GM18519 (cell line): ENCODE results near the gene APOLD1.
"Not testable (repeated sequence)": the region's sequence is repeated elsewhere in the genome, so short reads cannot be mapped to it uniquely, and the experiment has no call there.

Experiments
- ATAC-seq: cut with Tn5 transposase; IDR thresholded peaks from one replicate; pipeline ENCODE4 v1.9.1; 2021; ENCODE audit warnings: mild to moderate bottlenecking, moderate library complexity; ENCODE audit not compliant: unreplicated experiment, low FRiP score

The APOLD1 gene

DNA sequence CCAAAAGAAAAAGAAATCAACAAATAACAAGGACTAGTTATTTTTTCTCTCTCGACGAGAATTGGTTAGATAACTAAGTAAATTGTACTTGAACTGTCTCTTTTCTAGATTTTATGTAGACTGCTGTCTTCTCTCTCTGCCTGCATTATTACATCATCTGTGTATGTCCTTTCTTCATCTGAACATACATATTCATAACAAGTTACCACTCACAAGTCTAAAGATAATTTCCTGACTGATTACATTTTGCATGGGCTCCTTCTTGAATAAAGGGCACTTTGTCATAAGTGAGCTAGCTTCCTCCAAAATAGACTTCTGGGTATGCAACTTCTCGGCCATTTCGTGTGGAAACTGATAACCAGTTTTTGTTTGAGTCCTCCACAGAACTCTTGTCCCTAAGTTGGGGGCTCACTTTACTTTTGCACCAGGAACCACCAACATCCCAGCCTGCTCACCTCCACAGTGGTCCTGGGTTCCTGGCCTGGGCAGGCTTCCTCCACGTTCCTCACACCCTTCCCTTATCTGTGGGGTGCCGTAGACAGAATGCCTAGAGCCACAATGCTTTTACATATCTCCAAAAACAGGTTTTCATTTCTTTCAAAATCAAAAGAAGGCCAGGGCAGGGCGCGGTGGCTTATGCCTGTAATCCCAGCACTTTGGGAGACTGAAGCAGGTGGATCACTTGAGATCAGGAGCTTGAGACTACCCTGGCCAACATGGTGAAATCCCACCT is 21.5 kb downstream of the APOLD1 start:
- ATAC-seq = no peak

DNA sequence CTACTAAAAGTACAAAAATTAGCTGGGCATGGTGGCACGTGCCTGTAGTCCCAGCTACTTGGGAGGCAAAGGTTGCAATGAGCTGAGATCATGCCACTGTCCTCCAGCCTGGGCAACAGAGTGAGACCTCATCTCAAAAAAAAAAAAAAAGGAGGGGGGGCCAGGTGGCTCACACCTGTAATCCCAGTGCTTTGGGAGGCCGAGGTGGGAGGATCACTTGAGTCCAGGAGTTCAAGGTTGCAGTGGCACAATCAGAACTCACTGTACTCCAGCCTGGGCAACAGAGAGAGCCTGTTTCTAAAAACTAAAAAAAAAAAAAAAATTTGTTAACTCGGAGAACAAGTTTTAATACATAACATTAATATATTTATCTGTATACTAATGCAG is 22.1 kb downstream of the APOLD1 start:
- not testable (repeated sequence) for ATAC-seq

DNA sequence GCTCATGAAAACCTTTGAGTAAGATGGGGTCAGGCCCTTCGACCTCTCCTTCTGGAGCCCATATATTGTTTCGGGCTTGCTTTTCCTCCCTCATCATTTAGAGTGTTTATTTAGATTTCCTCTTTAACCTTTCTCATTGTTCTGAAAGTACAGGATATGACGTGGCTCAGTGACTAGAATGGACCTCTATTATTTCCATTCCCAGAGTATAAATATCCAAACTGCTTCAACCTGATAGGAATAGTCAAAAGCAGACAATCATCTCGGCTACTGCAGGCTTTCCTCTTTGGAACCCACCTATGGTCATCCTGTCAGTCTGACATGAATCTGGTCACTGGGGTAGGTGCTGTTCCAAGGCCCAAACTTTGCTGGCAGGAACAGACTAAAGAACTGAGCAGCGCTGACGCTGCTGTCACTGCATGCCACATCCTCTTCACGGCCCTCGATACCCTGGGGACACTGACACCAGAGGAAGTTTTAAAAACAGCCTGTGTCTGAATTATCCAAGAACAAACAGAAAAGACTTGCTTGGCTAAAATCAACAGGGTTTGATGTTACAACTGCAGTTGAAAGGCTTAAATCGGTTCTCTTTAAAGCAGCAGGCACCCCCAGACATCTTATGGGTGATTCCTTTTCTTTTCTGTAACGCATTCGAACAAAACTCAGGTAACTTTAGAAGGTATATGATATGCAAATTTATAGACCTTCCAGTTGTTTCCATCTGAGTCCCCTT is 22.7 kb downstream of the APOLD1 start:
- ATAC-seq = peak; percentile 53

DNA sequence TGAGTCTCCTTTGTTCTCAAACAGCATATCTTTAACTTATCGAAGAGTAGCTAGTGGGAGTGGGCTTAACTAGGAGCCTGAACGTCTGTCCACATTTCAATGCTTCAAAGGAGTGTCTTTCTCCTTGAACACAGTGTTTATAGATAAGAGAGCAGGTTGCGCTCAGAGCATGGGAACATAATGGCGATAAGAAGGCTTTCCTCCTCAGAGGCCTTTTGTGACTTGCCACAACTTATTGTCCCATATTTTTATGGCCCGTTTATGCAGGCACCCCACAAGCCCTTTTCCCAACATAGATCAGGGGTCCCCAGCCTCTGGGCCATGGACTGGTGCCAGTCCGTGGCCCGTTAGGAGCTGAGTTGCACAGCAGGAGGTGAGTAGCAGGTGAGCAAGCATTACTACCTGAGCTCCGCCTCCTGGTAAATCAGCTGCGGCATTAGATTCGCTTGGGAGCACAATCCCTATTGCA is 25.1 kb downstream of the APOLD1 start:
- no peak for ATAC-seq

DNA sequence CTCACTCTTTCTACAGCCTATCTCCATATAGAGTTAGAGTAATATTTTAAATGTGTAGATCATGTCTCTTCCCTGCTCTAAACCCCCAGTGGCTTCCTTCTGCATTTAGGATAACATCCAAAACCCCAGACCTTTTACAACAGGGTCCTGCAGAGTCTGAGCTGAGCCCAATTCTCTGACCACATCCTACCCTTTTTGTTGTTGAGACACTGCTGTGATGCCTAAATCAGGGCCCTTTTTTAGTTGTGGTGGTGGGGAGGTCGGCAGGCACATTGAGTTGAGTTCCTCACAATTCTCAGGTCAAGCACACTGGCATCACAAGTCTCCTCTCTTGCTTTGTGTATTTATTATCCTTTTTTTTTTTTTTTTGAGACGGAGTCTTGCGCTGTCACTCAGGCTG is 25.9 kb downstream of the APOLD1 start:
- no peak for ATAC-seq

DNA sequence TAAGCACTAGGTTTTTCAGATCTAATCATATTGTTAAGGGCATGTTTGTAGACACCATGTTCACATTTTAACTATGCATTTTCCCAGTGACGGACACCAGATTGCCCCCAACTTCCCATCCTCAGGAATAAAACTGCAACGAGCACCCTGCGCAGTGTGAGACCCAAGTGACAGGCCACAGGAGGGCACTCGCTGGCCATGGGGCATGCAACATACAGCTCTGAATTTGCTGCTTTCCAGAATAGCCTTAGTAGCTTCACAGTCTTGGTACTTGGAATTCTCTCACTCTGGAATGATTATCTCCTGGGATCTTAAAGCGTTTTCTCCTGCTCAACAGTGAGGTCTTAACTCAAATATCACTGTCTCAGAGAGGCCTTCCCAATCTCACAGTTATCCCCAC is 26.7 kb downstream of the APOLD1 start:
- ATAC-seq = no peak

DNA sequence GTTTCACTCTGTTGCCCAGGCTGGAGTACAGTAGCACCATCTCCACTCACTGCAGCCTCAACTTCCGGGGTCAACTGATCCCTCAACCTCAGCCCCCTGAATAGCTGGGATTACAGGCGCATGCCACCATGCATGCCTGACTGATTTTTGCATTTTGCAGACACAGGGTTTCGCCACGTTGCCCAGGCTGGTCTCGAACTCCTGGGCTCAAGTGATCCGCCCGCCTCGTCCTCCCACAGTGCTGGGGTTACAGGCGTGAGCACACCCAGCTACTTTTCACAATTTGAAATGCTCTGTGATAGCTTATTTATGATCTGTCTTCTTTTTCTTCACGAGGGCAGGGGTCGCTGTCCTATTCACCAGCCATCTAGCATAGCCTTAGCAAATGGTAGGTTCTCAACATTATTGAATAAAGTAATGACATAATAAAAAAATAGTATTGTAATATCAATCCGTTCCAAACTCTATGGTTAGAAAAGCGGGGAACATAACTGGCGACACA is 27.2 kb downstream of the APOLD1 start:
- ATAC-seq = no peak

DNA sequence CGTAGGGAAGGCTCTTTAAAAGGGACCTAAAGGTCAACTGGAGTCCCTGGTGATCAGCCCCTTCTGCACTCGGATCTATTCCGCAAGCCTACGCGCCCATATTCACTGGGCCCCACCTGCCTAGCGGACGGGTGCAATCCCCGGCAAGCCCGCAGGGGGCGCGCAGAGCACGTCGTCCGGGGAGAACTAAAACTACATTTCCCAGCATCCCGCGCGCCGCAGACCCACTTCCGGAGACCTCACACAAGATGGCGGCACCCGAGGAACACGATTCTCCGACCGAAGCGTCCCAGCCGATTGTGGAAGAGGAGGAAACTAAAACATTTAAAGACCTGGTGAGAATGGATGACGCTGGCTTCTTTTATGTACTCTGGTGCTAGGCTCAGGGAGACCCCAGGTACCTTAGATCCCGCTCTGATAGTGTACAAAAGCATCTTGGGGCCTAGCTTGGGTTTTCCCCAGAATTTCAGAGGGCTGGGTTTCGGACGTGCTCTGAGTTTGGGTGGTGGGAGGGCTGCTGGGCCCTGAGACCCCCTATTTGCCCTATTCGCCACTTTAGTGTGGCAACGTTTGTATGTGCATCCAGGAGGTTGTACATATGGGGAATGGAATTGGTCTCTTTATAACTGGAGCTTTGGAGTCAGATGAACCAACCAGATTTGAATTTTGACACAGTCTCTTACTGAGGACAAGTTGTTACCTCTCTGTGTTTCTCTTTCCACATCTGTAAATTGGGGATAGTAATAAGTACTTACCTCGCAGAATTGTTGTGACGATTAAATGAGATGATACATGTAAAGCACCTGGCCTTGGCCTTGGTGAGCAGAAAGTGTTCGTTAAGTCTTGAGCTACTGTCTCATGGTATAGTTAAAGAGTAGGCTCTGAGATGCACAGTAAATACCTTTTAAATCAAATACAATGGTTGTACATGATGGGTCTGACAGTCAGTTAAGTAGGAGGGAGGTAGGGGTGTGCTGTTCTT is 28.0 kb downstream of the APOLD1 start, which contains the start of gene DDX47:
Gene DDX47, plus strand, starts transcription at position 227 of the 982 bp plus-strand sequence. Its CDS starts 22 bp downstream, at position 249.
- peak; percentile 67 for ATAC-seq

DNA sequence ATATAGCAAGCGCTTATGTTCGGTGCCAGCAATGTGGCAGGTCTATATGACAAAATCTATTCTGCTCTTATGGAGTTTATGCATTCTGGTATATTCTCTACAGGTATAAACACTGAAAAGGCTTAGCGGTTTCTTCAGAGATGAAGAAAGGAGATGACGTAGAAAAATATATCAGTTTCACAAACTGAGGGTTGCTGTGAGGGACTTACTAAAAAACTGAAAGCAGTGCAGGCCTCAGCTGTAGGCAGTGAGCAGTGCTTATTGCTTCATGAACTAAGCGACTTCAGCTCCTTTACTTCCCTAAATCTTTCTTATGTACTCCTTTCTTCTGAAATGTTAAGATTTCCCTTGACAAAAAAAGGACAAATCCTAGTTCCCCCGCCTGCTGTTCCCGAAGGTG is 32.2 kb downstream of the APOLD1 start:
- no peak for ATAC-seq

DNA sequence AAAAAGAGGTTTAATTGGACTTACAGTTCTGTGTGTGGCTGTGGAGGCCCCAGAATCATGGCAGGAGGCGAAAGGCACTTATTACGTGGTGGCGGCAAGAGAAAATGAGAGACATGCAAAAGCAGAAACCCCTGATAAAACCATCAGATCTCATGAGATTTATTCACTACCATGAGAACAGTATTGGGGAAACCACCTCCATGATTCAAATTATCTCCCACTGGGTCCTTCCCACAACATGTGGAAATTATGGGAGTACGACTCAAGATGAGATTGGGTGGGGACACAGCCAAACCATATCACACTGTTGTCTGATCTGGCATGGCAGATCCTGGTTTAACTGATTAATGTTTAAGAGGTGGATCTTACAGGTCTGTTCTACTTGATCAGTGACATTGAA is 33.2 kb downstream of the APOLD1 start:
- ATAC-seq = no peak

DNA sequence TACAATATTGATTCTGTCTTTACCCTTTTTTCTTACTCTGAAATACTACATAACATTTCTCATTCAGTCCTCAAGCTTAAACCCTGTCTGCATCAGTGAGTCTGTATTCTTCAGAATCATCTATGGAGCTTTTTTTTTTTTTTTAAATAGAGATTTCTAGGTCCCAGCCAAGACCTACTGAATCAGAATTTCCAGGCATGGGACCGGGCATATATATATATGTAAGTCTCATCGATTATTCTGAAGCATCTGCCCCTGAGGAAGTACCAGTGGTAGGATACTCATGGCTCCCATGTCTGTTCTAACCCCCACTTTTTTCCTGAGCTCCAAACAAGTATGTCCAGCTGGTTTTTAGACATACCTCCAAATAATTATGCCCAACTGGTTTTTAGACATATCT is 33.8 kb downstream of the APOLD1 start:
- no peak for ATAC-seq

DNA sequence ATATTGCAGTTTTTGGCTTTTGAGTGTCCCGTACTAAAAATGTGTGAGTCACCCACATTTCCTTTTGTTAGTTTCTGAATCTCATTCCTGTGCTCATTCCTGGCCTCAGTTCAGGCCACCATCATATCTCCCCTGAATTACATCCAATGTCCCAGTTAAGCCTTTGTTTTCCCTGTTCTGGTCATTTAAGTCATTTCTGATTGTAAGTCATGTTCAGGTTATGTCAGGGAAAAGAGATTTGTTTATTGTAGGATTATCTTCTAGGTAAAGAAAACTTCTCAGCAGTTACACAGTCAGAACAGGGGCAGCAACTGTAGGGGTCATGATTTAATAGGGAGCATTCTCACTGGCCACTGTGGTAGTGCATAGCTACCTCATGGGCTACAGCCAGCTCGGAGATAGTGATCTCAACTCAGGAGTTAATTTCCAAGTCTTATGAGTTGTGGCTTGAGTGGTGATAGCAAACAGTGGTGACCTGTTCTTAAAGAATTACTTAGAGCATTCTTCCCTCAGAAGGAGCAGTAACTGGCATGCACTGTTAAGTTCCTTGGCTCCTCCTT is 34.4 kb downstream of the APOLD1 start:
- ATAC-seq = no peak

DNA sequence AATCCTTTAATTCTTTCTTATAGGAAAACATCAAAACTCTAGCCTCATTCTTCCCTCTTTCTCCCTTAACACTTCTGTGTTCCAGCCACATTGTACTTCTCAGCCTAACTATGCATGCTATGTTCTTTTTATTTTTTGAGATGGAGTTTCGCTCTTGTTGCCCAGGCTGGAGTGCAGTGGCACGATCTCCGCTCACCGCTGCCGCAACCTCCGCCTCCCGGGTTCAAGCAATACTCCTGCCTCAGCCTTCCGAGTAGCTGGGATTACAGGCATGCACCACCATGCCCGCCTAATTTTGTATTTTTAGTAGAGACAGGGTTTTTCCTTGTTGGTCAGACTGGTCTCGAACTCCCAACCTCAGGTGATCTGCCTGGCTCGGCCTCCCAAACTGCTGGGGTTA is 34.9 kb downstream of the APOLD1 start:
- not testable (repeated sequence) for ATAC-seq

DNA sequence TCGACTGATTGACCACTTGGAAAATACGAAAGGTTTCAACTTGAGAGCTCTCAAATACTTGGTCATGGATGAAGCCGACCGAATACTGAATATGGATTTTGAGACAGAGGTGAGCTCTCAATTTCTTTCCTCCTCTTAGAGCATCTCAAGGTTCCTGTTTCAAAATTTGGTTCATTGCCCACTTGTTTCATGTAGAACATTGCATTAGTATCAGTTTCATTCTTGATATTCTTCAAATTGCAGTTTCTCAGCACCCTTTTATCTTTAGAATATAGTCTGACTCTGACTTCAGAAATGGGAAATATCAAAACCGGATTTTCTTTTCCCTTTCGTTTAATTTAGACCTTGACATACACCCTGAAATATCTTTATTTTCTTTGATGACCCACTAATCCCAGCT is 36.5 kb downstream of the APOLD1 start:
- ATAC-seq = peak; percentile 71

DNA sequence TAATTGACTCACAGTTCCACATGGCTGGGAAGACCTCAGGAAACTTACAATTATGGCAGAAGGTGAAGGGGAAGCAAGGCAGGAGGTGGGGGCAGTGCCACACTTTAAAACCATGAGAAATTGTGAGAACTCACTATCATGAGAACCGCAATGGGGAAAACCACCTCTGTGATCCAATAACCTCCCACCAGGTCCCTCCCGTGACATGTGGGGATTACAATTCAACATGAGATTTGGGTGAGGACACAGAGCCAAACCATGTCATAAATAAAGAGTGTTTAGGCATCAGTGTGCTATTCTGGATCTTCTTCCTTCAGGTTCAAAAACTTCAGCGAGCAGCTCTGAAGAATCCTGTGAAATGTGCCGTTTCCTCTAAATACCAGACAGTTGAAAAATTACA is 37.4 kb downstream of the APOLD1 start:
- ATAC-seq = no peak

DNA sequence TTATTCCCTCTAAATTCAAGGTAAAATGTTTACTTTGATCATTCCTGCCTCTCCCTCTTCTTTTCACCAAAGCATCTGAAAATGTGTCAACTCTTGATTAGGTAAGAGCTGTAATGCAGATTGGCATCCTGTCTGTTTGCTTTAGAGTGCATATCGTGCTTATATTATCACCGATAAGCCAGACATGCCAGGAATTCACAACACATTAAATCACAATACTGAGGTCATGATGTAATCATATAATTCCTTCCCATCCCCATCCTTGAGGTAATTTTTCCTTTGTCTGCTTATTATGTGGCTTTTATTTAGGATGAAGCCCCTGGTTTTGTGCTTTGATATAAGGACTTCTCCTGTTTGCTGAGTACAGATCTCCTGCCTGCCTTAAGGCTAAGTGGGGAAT is 37.8 kb downstream of the APOLD1 start:
- no peak for ATAC-seq

DNA sequence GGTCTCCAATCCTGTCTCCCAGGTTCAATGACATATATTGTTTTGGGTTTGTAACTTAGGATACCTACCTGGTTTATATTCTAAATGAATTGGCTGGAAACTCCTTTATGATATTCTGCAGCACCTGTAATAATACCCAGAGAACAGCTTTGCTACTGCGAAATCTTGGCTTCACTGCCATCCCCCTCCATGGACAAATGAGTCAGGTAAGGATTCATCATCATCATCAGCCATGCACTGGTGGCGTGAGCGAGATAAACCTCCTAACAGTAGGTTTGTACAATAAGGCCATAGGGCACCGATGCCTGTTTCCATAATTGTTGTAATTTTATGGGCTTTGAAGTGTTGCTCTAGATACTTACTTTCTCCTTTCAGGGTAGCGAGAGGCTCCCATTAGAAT is 38.4 kb downstream of the APOLD1 start:
- no peak for ATAC-seq

DNA sequence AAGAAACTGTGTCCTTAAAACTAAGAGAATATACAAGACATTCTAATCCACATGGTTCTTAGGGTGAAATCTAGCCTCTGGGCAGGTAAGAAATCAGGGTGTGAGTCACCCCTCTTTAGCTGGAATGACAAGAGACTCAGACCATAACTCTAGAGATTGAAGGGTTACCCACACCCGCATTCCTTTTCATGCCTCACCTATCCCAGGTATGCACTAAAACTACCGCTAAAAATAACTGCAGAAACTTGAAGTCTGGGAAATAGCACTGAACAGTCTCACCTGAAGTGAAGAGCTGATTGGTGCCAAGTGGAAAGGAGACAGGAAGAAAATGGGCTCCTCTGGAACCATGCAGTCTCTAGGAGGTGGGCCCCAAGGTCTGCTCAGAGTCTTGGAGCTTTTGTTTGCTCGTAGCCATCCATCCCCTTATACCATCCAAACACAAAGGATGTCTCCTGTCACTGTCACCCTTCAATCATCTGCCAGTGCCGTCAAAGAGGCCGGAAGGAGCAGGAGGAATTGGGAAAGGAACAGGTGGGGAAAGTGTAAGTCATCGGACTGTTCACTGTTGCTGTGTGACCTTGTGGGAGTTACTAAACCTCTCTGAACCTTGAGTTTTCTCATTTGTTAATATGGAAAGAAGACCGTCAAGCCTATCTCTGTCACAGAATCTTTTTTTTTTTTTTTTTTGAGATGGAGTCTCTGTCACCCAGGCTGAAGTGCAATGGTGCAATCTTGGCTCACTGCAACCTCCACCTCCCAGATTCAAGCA is 50.1 kb downstream of the APOLD1 start:
- ATAC-seq = no peak

DNA sequence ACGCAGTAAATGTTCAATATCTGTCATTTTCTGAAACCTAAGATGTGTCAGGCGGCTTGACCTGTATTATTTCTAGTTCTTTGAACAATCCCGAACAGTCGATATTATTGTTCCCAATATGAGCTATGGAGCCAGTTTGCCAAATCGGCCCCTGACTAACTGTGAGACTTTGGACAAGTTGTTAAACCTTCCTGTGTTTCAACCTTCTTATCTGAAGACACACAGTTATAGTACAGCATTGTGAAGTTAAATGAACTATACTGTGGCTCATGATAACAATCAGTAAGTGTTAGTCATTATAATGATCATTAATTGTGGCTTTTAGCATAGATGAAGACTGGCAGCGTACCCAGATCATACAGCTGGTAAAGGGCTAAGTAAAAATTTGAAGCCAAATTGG is 51.1 kb downstream of the APOLD1 start:
- no peak for ATAC-seq
